ENCODE measurements around the gene PBRM1.

DNA sequence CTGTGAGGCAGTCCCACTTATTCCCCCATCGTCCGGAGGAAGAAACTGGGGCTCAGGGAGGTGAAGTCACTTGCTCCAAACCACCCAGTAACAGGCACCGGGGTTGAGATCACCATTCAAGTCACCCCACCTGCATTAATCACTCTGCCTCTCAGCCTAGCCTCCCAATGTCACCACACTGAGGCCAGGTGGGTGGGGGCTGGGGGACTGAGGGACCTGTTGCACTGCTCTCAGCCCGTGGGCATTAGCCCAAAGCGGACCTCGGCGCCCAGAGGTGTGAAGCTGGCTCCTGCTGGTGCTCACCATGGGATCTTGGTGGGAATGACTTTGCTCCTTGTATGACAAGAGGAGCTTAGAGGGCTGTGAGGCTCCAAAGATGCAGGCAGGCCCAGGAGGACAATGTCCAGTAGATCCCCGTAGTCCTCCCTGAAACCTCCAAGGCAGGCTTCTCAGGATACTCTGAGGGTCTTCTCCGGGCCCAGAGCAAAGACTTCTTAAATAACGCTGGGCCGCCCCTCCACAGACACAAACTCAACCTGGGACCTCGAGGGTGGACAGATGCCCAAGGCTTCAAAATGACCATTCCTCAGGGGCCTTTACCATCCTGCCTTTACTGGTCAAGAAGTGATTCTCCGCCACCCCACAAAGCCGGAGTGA lies 153.7 kb downstream of the PBRM1 start:
- TF ChIP-seq, protein P1, sequence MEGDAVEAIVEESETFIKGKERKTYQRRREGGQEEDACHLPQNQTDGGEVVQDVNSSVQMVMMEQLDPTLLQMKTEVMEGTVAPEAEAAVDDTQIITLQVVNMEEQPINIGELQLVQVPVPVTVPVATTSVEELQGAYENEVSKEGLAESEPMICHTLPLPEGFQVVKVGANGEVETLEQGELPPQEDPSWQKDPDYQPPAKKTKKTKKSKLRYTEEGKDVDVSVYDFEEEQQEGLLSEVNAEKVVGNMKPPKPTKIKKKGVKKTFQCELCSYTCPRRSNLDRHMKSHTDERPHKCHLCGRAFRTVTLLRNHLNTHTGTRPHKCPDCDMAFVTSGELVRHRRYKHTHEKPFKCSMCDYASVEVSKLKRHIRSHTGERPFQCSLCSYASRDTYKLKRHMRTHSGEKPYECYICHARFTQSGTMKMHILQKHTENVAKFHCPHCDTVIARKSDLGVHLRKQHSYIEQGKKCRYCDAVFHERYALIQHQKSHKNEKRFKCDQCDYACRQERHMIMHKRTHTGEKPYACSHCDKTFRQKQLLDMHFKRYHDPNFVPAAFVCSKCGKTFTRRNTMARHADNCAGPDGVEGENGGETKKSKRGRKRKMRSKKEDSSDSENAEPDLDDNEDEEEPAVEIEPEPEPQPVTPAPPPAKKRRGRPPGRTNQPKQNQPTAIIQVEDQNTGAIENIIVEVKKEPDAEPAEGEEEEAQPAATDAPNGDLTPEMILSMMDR (IDR thresholded peaks at IDR 0.05; ENCODE audit: control extremely low read depth in 1 of 3, insufficient read depth in 1 of 3, low read depth in 1 of 3, low read length in 3 of 3) = no peak
- TF ChIP-seq TBP (IDR thresholded peaks at IDR 0.05; ENCODE audit: low read depth, low read length) = no peak
- no peak for TF ChIP-seq RFX5 (IDR thresholded peaks at IDR 0.05; ENCODE audit: borderline replicate concordance, low read depth, low read length)
- TF ChIP-seq EGR1 (IDR thresholded peaks at IDR 0.05; ENCODE audit: borderline replicate concordance, low read depth, low read length) = no peak
- no peak; a peak in 1 of 3 replicates for TF ChIP-seq POLR2A (IDR thresholded peaks at IDR 0.05; ENCODE audit: control extremely low read depth in 1 of 2, low read depth in 2 of 2, low read length in 2 of 2)
- TF ChIP-seq ATF3 (IDR thresholded peaks at IDR 0.05; ENCODE audit: insufficient read depth, low read depth, low read length) = no peak
- no peak for TF ChIP-seq NRF1 (IDR thresholded peaks at IDR 0.05; ENCODE audit: low read depth, low read length)

Data from H1 (cell line).